Fibroblast of villous mesenchyme (primary cell): Measurements from ENCODE around the gene MBNL2. TPM values are rescaled to one million over a fixed set of nuclear protein-coding genes. Genes with fewer than 3 reads are reported as not detected.

Experiments used
- DNase-seq: peaks from one replicate; pipeline ENCODE4 v3.0.0-alpha.2; 2010; ENCODE audit warnings: low read depth
- H3K4me3 ChIP-seq: 2 replicates; pipeline ENCODE4 v1.5.1; 2011; ENCODE audit warnings: low read depth, mild to moderate bottlenecking, low read length
- CTCF ChIP-seq: IDR thresholded peaks from 2 replicates; pipeline ENCODE4 v1.5.1; 2012; ENCODE audit warnings: low read depth, mild to moderate bottlenecking, low read length; ENCODE audit not compliant: insufficient read depth
- total RNA-seq: library from RNA; depleted of rRNA; stranded (reverse); fragments of >200 nt; gene quantifications from 2 replicates; pipeline ENCODE4 v1.2.3, GENCODE V29; 2012

The MBNL2 gene
- total RNA-seq, 1 donor: 120 TPM

- no peak overlapping the region for H3K4me3 ChIP-seq
- DNase-seq: no peak
- TF ChIP-seq CTCF: no peak
Observed at GRCh38 chr13:97376981-97377380, 154.8 kb downstream of the MBNL2 start.

- no peak for TF ChIP-seq CTCF
- no peak for DNase-seq
- H3K4me3 ChIP-seq: no peak overlapping the region
Observed at GRCh38 chr13:97379386-97379785, 157.3 kb downstream of the MBNL2 start.

- H3K4me3 ChIP-seq: no peak overlapping the region
- TF ChIP-seq CTCF: no peak
- no peak for DNase-seq
Observed at GRCh38 chr13:97380696-97381095, 158.6 kb downstream of the MBNL2 start.

- no peak overlapping the region for H3K4me3 ChIP-seq
- DNase-seq: no peak
- no peak for TF ChIP-seq CTCF
Observed at GRCh38 chr13:97381189-97381588, 159.1 kb downstream of the MBNL2 start.

GRCh38 chr13:97382276-97382675 is 160.1 kb downstream of the MBNL2 start:
- no peak for TF ChIP-seq CTCF
- no peak overlapping the region for H3K4me3 ChIP-seq
- DNase-seq: no peak

- no peak for TF ChIP-seq CTCF
- no peak for DNase-seq
- no peak overlapping the region for H3K4me3 ChIP-seq
Observed at GRCh38 chr13:97384371-97384770, 162.2 kb downstream of the MBNL2 start.

GRCh38 chr13:97385146-97385545 is 163.0 kb downstream of the MBNL2 start:
- TF ChIP-seq CTCF: no peak
- H3K4me3 ChIP-seq: no peak overlapping the region
- no peak for DNase-seq
